ENCODE results near the gene SCAMP1. TPM values are rescaled to one million over a fixed set of nuclear protein-coding genes. Genes with fewer than 3 reads are reported as not detected.

The SCAMP1 gene
- total and polyA plus RNA-seq, 2 of the 13 experiments (the other 11 are each of a cell fraction or from before 2014, with no cell fraction given): 18.2 to 33.7 TPM

- TF ChIP-seq THAP7 (CRISPR knock-in tag; IDR thresholded peaks at IDR 0.05): no peak
- TF ChIP-seq ZHX1 (CRISPR knock-in tag; IDR thresholded peaks at IDR 0.05; ENCODE audit: low read depth): no peak
- TF ChIP-seq TRIM24 (CRISPR knock-in tag; IDR thresholded peaks at IDR 0.05): no peak
- no peak for TF ChIP-seq ZNF225 (CRISPR knock-in tag; IDR thresholded peaks at IDR 0.05)
- 0 out of 2 replicates have a peak, but pooled peaks have one; percentile 48 for TF ChIP-seq ZNF232 (CRISPR knock-in tag; IDR thresholded peaks at IDR 0.05; ENCODE audit: borderline replicate concordance)
- no peak for TF ChIP-seq KAT2B (IDR thresholded peaks at IDR 0.05; ENCODE audit: borderline replicate concordance, low read depth, low read length)
- 0 out of 2 replicates have a peak, but pooled peaks have one; percentile 38 for TF ChIP-seq FOSL1 (CRISPR knock-in tag; IDR thresholded peaks at IDR 0.05; ENCODE audit: borderline replicate concordance)
- no peak for TF ChIP-seq ZFP36L2 (CRISPR knock-in tag; IDR thresholded peaks at IDR 0.05)
- TF ChIP-seq ZNF124 (CRISPR knock-in tag; IDR thresholded peaks at IDR 0.05): 0 out of 2 replicates have a peak, but pooled peaks have one; percentile 27
- TF ChIP-seq ZNF841 (CRISPR knock-in tag; IDR thresholded peaks at IDR 0.05; ENCODE audit: borderline replicate concordance): no peak
- TF ChIP-seq IKZF1 (IDR thresholded peaks at IDR 0.05): no peak
- TF ChIP-seq HDAC2 (CRISPR knock-in tag; IDR thresholded peaks at IDR 0.05): peak; percentile 89
- no peak for TF ChIP-seq PRDM4 (CRISPR knock-in tag; IDR thresholded peaks at IDR 0.05; ENCODE audit: borderline replicate concordance)
- 0 out of 2 replicates have a peak, but pooled peaks have one; percentile 48 for TF ChIP-seq ZNF670 (CRISPR knock-in tag; IDR thresholded peaks at IDR 0.05; ENCODE audit: borderline replicate concordance)
- TF ChIP-seq SP4 (CRISPR knock-in tag; IDR thresholded peaks at IDR 0.05): no peak
- TF ChIP-seq ZNF839 (CRISPR knock-in tag; IDR thresholded peaks at IDR 0.05; ENCODE audit: borderline replicate concordance): no peak
- no peak for TF ChIP-seq ZNF530 (CRISPR knock-in tag; IDR thresholded peaks at IDR 0.05; ENCODE audit: low read depth)
- TF ChIP-seq ADNP (CRISPR knock-in tag; IDR thresholded peaks at IDR 0.05): no peak
- peak; percentile 43; the same call in 1 of the 2 replicates for TF ChIP-seq RELA (CRISPR knock-in tag; IDR thresholded peaks at IDR 0.05)
These were observed 158.2 kb downstream of the SCAMP1 start (continued) for GRCh38 chr5:78518365-78519197.

Data from HepG2 (cell line).